ENCODE measurements around the gene DCAF5.
"Not testable (repeated sequence)": the region's sequence is repeated elsewhere in the genome, so short reads cannot be mapped to it uniquely, and the experiment has no call there.

Gene DCAF5

GRCh38 chr14:69043596-69044260 is 109.2 kb downstream of the DCAF5 start:
- DNase-seq (ENCODE audit: low spot score): peak; percentile 71

DNA sequence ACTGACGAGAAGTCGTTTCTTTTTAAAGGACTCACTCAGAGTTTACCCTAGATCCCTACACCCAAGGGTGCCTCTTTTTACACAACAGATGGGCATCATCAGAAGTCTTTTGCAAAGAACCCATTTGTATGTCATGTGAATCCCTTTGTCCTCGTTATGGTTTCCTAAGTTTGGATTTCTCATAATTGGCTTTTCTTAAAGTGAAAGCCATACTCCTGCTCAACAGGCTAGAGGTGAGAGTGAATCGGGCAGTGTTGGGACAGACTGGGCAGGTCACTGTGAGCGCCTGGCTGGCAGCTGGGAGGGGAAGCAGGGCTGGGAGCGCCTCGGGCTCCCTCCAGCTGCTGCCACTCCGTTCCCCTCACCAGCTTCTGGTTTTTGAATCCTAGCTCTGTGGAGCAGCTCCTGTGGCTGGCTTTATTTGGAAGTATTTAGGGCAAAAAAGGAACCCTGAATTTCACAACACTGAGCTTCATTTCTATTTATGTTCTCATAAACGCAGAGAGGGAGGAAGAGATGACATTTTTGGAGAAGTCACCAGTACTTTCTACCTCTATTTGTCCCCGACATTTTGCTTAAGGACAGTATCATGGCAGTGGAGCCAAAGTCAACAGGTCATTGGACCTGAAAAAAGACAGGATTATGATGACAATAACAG is 110.0 kb downstream of the DCAF5 start:
- DNase-seq (ENCODE audit: low spot score): no peak

DNA sequence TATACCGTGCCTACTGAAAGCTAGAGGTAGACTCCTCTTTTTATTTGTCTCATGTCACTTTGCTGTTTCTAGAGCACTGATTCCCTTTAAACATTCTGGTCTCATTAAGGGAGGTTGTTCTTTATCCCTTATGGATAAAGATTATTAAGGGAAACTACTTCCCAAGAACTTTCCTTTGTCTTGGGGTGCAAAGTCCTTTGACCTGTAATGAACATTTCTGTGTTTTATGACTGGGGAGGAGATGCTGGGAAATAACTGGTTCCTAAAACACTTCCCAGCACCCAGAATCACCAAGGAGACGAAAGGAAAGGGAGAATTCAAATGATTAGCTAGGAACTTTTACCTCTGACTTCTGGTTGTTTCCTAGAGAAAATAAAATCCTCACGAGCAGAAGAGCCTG is 110.6 kb downstream of the DCAF5 start:
- DNase-seq (ENCODE audit: low spot score): no peak

DNA sequence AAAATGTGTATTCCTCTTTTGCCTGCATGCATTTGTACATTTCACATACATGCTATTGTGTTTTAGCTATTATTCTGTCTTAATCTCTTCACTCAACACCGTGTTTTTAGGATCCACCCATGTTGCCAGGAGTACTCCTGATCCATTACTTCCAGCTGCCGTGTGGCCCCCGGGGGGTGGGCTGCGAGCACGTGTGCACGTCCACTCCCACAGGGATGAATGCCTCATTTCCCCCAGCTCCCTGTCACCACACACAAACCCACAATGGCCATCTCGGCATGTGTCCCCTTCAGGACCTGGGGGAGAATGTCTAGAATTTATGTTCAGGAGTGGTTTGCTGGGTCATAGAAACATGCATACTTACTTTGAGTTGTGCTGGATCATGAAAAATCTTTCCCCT is 111.1 kb downstream of the DCAF5 start:
- DNase-seq (ENCODE audit: low spot score): no peak

- no peak for DNase-seq (ENCODE audit: low spot score)
These were observed 112.6 kb downstream of the DCAF5 start for GRCh38 chr14:69040353-69040752.

DNA sequence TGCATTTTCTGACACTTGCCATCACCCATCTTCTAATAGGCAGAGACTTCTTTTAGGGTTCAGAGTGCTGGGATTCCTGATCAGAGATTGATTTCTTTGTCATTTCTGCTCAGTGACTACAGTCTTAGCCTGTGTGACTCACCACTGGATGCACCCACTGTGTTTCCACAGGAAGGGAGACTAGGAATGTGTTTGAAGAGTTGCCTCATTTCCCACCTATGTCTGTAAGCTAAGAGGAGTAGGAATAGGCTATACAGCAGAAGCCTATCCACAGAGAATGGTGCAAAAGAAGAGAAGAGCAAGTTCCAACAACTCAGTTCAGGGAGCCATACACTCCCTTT is 113.7 kb downstream of the DCAF5 start:
- DNase-seq (ENCODE audit: low spot score): peak; percentile 67

DNA sequence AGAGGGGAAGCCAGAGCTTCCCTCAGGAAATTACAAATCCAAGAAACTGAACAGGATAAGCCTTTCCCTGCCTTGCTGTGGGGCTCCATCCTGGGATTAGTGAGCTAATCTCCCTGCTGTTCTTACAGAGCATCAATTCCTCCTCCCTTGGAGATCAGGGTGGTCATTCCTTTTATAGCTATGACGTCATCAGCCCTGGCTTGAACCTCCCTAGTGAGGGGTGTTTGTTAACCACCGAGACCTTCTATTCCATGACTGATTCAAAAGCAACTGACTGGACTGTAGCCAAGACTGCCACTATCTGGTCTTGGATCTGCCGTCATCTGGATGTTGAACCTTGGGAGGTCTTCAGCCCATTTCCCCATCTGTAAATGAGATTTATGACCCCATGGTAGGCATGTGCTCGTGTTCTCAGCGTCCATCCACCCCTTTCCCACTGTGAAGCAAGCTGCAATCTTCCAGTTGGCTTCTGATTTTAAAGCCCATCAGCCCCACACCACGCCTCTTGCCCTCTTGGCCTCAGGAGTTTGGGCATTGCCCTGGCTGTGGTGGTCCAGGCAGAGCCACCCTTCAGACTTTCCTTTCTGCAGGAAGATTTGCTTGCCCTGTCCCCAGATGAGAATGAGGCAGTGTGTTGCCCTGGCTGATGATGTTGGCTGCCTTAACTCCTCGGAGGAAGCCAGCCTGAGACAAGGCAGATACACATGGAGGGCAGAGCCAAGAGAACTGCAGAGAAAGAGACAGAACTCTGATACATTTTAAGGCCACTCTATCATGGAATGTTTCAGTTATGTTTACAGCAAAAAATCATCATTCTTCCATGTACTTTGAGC is 114.2 kb downstream of the DCAF5 start:
- peak; percentile 69 for DNase-seq (ENCODE audit: low spot score)

GRCh38 chr14:69037790-69038454 is 115.0 kb downstream of the DCAF5 start:
- peak; percentile 44 for DNase-seq (ENCODE audit: low spot score)

DNA sequence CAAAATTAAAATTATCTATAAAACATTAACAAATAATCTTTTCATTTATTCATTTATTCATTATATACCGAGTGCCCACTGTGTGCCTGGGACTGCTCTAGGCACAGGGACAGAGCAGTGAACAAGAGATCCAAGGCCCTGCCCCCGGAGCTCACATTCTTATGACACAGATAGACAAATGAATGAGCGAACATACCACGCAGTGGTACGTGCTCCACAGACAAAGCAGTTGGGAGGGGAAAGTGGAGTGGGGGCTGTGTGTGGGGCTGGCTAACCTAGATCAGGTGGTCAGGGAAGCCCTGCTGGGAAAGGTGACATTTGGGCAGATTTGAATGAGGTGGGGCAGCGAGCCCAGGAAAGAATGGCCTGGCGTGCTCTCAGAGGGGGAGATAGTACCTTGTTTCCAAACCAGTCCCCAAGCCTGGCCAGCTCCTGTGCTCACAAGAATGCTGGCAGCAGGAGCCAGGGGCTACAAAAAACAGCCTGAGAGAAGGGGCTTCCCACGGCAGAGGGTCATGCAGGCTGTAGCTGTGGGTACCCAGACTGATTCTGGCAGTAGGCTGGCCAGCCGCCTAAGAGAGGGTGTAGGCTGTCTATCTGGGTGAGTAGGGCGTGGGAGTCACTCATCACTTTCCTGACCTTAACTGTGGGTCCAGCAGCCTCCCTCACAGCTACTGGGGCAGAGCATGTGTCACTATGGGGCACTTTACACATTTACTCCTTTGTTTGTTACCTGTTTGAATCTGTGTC is 116.0 kb downstream of the DCAF5 start:
- no peak for DNase-seq (ENCODE audit: low spot score)

DNA sequence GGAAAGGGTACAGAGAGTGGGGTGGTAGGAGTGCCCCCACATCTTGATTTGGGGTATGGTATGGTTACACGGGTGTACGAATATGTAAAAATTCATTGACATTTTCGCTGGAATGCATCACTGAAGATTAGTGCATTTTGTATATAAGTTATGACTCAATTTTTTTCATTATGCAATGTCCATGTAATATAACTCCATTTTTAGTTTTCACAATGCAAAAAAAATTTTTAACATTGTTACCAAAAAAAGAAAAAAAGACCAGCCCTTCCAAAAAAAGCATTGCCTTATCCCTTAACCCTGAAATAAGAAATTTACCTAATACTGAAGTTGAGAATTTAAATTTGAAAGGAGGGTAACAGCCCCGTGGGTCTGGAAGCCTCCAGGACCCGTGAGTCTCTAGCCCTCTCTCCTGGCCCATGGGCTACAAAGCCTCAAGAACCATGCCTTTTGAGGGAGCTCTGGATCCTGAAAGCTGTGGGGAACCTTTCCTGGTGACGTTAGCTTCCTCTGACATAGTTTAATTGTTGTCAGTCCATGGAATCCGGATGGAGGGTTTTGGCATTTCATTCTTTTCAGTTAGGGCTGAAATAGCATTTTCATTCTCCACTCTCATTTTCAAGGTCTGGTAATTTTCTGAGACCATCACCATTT is 118.2 kb downstream of the DCAF5 start:
- no peak for DNase-seq (ENCODE audit: low spot score)

- no peak for DNase-seq (ENCODE audit: low spot score)
These were observed 125.5 kb downstream of the DCAF5 start for GRCh38 chr14:69027242-69027913.

DNA sequence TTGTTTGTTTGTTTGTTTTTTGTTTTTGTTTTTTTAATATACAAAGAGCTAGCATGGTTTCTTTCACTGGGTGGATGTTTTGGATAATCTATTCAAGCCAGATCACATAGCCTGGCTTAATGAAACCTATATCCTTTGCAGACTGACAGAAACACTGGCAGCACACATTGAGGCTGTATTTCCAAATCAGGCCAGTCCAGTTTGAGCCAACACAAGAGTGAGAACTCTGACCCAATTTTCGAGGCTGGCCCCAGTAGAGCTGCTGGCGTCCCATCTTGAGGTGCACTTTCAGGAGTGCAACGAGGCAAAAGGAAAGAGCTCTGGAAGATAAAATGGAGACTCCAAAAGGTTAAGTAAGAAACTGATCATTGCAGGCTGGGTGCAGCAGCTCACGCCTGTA is 129.9 kb downstream of the DCAF5 start:
- DNase-seq (ENCODE audit: low spot score): no peak

DNA sequence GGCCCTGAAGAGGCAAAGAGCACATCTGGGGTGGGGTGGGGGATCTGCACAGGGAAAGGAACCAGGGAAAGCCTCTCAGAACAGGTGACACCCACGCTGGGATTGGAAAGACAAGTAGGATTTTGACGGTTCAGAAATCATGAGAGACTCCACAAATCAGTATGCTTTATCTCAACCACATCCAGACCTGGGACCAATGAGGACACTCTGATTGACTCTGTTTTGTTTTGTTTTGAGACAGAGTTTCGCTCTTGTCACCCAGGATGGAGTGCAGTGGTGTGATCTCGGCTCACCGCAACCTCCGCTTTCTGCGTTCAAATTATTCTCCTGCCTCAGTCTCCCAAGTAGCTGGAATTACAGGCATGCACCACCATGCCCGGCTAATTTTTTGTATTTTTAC is 130.8 kb downstream of the DCAF5 start:
- not testable (repeated sequence) for DNase-seq (ENCODE audit: low spot score)

- no peak for DNase-seq (ENCODE audit: low spot score)
These were observed 135.2 kb downstream of the DCAF5 start for GRCh38 chr14:69017706-69018105.

DNA sequence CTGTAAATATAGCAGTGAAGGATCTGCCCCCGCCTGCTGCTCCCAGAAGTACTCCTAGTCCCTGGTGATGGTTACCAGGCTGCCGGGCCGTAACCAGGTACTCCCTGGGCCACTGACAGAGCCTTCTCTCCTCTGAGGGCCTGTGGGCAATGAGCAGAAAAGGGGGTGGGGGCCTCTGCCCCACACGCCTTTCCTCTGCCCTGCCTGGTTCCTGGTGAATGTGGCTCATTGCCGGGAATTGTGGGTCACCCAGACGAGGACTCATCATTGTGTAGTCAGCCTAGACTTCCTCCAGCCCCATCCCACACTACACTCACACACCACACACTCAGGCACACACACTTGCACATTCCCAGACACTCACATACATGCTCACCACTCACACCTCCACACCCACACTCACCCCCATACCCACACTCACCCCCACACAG is 138.1 kb downstream of the DCAF5 start:
- no peak for DNase-seq (ENCODE audit: low spot score)

DNA sequence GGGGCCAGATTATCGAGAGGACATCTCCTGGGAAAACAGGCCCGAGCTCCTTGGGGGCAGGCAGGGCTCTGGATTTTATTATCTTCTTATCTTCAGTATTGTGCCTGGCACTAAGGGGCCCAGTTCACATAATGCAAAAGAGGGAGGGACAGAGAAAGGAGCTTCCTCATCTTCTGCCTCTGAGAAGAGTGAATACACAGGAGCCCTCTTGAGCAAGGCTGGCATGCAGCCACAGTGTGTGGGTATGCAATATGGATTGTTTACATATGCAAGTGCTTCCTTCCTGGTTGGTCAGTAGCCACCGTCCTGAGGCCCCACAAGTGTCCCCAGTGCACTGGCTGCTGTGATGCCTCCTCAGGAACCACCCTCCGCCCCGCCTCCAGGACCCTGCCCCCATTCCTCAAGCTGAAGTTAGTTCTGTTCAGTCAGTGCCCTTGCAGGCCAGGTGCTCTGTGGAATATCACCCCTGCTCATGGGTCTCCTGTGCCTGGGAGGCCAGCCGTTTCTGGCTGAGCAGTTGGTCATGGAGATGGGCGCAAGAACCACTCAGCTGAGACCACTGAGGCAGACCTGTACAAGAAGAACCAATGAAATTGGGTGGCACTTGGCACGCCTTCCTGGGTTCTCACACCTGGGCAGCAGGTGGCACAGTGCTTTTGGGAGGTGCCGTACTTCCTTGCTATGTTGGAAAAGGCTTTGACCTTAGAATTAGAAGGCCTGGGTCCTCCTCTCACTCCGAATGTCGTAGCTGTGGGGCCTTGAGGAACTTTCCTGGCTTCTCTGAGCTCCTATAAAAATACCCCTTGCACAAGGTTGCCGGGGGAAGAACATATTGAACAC is 138.8 kb downstream of the DCAF5 start:
- no peak for DNase-seq (ENCODE audit: low spot score)

- no peak for DNase-seq (ENCODE audit: low spot score)
These were observed 140.5 kb downstream of the DCAF5 start for GRCh38 chr14:69012256-69012953.

DNA sequence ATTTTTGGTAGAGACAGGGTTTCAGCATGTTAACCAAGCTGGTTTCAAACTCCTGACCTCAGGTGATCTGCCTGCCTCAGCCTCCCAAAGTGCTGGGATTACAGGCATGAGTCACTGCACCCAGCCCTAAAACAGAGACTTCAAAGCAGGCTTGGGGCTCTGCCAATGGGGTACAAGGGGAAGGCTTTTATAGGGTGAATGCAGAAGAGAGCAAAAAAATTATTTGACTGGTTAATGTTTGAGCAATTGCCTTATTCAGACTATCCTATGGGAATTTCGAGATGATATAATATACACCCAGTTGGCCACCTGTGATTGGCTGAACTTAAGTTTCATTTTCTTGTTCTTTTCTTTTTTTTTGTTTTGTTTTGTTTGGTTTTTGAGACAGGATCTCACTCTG is 142.3 kb downstream of the DCAF5 start:
- DNase-seq (ENCODE audit: low spot score): no peak

- DNase-seq (ENCODE audit: low spot score): no peak
These were observed 144.5 kb downstream of the DCAF5 start for GRCh38 chr14:69008421-69008884.

All from AG08395 (cell line).